ENCODE measurements around the gene CHST11. TPM values are rescaled to one million over a fixed set of nuclear protein-coding genes. Genes with fewer than 3 reads are reported as not detected.

The CHST11 gene
- total and polyA plus RNA-seq, 9 of the 15 experiments (the other 6 are each of a cell fraction or from before 2014, with no cell fraction given): 2.3 to 38.7 (median 15.0) TPM

DNA sequence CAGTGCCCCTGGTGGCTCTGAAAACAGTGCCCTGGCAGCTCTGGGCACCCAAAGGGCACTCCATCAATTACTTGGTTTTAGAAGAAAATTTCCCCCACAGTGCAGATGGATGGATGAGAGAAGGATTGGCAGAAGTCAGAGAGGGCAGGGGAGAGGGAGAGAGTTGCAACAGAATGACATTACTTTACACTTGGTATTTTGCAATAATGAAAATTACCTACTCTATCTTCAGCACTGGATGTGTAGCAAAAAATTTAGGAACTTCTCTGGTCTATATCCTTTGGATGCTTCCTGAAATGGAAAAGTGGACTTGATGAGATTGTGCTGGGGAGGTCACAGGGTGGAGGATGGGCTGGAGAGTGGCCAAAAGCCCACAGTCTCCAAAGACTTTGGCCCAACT, 193.2 kb downstream of the CHST11 start:
- BruUV-seq (replicated peaks): no TSS peak

DNA sequence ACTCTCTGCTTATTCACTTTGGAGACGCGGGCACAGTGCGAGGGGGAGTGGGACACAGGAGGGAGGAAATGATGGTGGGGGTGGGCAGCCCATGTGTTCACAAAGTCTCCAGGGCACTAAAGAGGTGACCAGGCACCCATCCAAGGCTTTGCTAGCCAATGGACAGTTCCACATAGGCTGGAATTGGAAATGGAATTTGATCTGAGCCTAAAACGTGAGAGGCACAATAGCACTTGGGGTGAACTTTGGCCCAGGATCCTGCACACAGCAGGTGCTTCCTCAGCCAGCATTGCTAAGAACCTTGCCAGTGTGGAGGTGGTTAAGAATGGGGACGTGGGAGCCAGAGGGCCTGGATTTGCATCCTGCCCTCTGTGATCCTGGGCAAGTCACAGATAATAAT, 193.8 kb downstream of the CHST11 start:
- in situ Hi-C loops (cut with MboI) (no loop called here), intact Hi-C loops (cut with micrococcal nuclease) (no loop called here)
- Histone ChIP-seq H3K36me3 (ENCODE audit: control insufficient read depth, insufficient read depth, low read length) (peaks cover 14% of the 10 kb centered on the region; the same call in 2 of the 3 replicates), H3K4me3 (no peak overlapping the region), H4K20me1 (replicated peaks; ENCODE audit: control insufficient read depth, insufficient read depth, low read length) (peaks cover 12% of the 10 kb centered on the region; the same call in 1 of the 2 replicates), H3K4me2 (ENCODE audit: insufficient read depth, low read length) (no peak overlapping the region), H3K9ac (ENCODE audit: insufficient read depth in 1 of 2, low read depth in 2 of 2, low read length in 2 of 2) (no peak overlapping the region), H3K27ac (ENCODE audit: extremely low read depth, low read depth, low read length) (no peak overlapping the region), H2AFZ (ENCODE audit: low read depth, low read length) (no peak overlapping the region), H3K9me1 (ENCODE audit: control insufficient read depth, insufficient read depth, low read length) (no peaks in the 10 kb centered on the region), H3K27me3 (ENCODE audit: control insufficient read depth in 2 of 2, insufficient read depth in 2 of 2, low read length in 2 of 2) (no peaks in the 10 kb centered on the region), H3K9me3 (replicated peaks; ENCODE audit: control insufficient read depth, insufficient read depth, low read depth, low read length) (no peaks in the 10 kb centered on the region), H3K79me2 (ENCODE audit: control insufficient read depth, insufficient read depth, low read length) (peaks cover 16% of the 10 kb centered on the region; the same call in 2 of the 3 replicates), H3K4me1 (replicated peaks in 1 of 2; ENCODE audit: control insufficient read depth in 2 of 2, insufficient read depth in 2 of 2, low read length in 2 of 2) (no peaks in the 10 kb centered on the region; a peak in 2 of 5 replicates)
- DNase-seq (ENCODE audit: extremely low read depth in 1 of 4, low spot score in 3 of 4) (no peak), ATAC-seq (no peak), FAIRE-seq (no peak)
- CTCF ChIA-PET (ENCODE audit: low intra/inter-chr PET ratio): no interaction called here
- POLR2A ChIA-PET: interaction anchor here (0.6 to 1.1 kb wide), 2 partner anchors 20 to 22 kb away, joined by 3 read pairs; no protein-coding TSS in a partner anchor
- BruUV-seq (replicated peaks): no TSS peak
- no peak for TF ChIP-seq SMARCC2 (IDR thresholded peaks at IDR 0.05; ENCODE audit: low read depth)
- no peak for TF ChIP-seq BRD4 (IDR thresholded peaks at IDR 0.05)
- TF ChIP-seq LARP7 (IDR thresholded peaks at IDR 0.05): no peak
- no peak for TF ChIP-seq ZEB2 (IDR thresholded peaks at IDR 0.05)
- no peak for TF ChIP-seq KAT2B (IDR thresholded peaks at IDR 0.05; ENCODE audit: low read depth, low read length)
- TF ChIP-seq BRCA1 (IDR thresholded peaks at IDR 0.05): no peak
- TF ChIP-seq BRCA1 (CRISPR knock-in tag; IDR thresholded peaks at IDR 0.05): no peak
- TF ChIP-seq NEUROD1 (IDR thresholded peaks at IDR 0.05; ENCODE audit: borderline replicate concordance, low read depth, low read length, partially characterized antibody): no peak
- TF ChIP-seq CTBP1 (IDR thresholded peaks at IDR 0.05; ENCODE audit: borderline replicate concordance): no peak
- TF ChIP-seq PYGO2 (tag; IDR thresholded peaks at IDR 0.05): no peak
- no peak for TF ChIP-seq HDAC1 (IDR thresholded peaks at IDR 0.05)
- no peak for TF ChIP-seq ZNF175 (CRISPR knock-in tag; IDR thresholded peaks at IDR 0.05; ENCODE audit: low read depth)
- 79% methylated on average over 5 of the region's 5 CpGs for WGBS (ENCODE audit: insufficient coverage, low coverage, missing lambda C conversion rate)

More for the DNA sequence above, 193.2 kb downstream of the CHST11 start:
- intact Hi-C loops (cut with micrococcal nuclease) (no loop called here), in situ Hi-C loops (cut with MboI) (no loop called here)
- no peaks in the 10 kb centered on the region for H3K9me1 ChIP-seq (ENCODE audit: control insufficient read depth, insufficient read depth, low read length)
- H3K79me2 ChIP-seq (ENCODE audit: control insufficient read depth, insufficient read depth, low read length): peaks cover 16% of the 10 kb centered on the region; the same call in 2 of the 3 replicates
- 0 out of 2 replicates have a peak, but pooled peaks have one; percentile 10 for TF ChIP-seq CEBPB (tag; IDR thresholded peaks at IDR 0.05)
- TF ChIP-seq ZNF274 (IDR thresholded peaks at IDR 0.05; ENCODE audit: borderline replicate concordance, low read depth, low read length): no peak
- H3K9me3 ChIP-seq (replicated peaks; ENCODE audit: control insufficient read depth, insufficient read depth, low read depth, low read length): no peaks in the 10 kb centered on the region
- H3K27me3 ChIP-seq (ENCODE audit: control insufficient read depth in 2 of 2, insufficient read depth in 2 of 2, low read length in 2 of 2): no peaks in the 10 kb centered on the region
- no peak overlapping the region for H3K4me3 ChIP-seq
- H3K27ac ChIP-seq (ENCODE audit: extremely low read depth, low read depth, low read length): no peak overlapping the region
- H2AFZ ChIP-seq (ENCODE audit: low read depth, low read length): no peak overlapping the region
- no peaks in the 10 kb centered on the region; a peak in 2 of 5 replicates for H3K4me1 ChIP-seq (replicated peaks in 1 of 2; ENCODE audit: control insufficient read depth in 2 of 2, insufficient read depth in 2 of 2, low read length in 2 of 2)
- ChIA-PET CTCF (ENCODE audit: low intra/inter-chr PET ratio) (no interaction called here), POLR2A (interaction anchor here (0.6 to 1.1 kb wide), 4 partner anchors 16 to 192 kb away, joined by 3 to 4 read pairs (median 3); no protein-coding TSS in a partner anchor)
- no peak overlapping the region for H3K9ac ChIP-seq (ENCODE audit: insufficient read depth in 1 of 2, low read depth in 2 of 2, low read length in 2 of 2)
- DNase-seq (ENCODE audit: extremely low read depth in 1 of 4, low spot score in 3 of 4) (no peak), FAIRE-seq (no peak), ATAC-seq (no peak)
- H3K4me2 ChIP-seq (ENCODE audit: insufficient read depth, low read length): no peak overlapping the region
- H3K36me3 ChIP-seq (ENCODE audit: control insufficient read depth, insufficient read depth, low read length): peaks cover 14% of the 10 kb centered on the region; the same call in 2 of the 3 replicates
- H4K20me1 ChIP-seq (replicated peaks; ENCODE audit: control insufficient read depth, insufficient read depth, low read length): 0 out of 2 replicates have a peak, but pooled peaks cover 11% of the 10 kb centered on the region
